GM18861 (cell line): ENCODE data around the gene TMEM63B.
A peak's percentile ranks its signal among the peaks of the same experiment; 100 is the strongest.
"Not testable (repeated sequence)": the region's sequence is repeated elsewhere in the genome, so short reads cannot be mapped to it uniquely, and the experiment has no call there.

Experiments used
- ATAC-seq: cut with Tn5 transposase; IDR thresholded peaks from one replicate; pipeline ENCODE4 v1.9.1; 2021; ENCODE audit not compliant: unreplicated experiment

The TMEM63B gene

DNA sequence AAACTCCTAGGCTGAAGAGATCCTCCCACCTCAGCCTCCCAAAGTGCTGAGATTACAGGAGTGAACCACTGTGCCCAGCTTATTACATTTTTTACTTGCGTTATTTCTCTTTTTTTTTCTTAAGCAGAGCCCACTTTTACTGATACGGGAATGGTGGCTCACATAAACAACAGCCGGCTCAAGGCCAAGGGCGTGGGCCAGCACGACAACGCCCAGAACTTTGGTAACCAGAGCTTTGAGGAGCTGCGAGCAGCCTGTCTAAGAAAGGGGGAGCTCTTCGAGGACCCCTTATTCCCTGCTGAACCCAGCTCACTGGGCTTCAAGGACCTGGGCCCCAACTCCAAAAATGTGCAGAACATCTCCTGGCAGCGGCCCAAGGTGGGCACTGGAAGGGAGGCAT is 41.8 kb downstream of the TMEM63B start:
- ATAC-seq: no peak

GRCh38 chr6:44169886-44170570 is 42.7 kb downstream of the TMEM63B start:
- ATAC-seq: no peak

- no peak for ATAC-seq
Observed at GRCh38 chr6:44171899-44172546, 44.7 kb downstream of the TMEM63B start.

DNA sequence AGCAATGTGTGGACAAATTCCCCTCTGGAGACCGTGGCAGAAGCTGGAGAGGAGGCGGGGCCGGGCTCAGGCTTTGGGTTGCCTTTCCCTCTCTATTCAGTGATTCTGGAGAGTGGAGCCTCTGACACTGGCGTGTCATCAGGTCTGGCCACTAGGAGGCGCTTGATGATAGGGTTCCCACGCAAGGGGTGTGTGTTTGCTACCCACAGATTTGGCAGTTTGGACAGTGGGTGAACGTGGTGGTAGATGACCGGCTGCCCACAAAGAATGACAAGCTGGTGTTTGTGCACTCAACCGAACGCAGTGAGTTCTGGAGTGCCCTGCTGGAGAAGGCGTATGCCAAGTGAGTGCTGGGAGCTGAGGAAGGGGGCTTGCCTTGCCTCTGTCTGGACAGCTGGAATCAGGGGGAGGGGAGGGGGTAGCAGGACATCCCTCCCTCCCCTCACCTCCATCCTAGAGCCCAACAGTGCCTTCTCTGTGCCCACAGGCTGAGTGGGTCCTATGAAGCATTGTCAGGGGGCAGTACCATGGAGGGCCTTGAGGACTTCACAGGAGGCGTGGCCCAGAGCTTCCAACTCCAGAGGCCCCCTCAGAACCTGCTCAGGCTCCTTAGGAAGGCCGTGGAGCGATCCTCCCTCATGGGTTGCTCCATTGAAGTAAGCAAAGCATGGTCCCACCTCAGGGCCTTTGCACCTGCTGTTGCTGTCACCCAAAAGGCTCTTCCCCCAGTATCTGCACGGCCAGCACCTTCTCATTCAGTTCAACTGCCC is 45.6 kb downstream of the TMEM63B start:
- peak; percentile 44 for ATAC-seq

GRCh38 chr6:44176130-44176761 is 48.9 kb downstream of the TMEM63B start:
- no peak for ATAC-seq

DNA sequence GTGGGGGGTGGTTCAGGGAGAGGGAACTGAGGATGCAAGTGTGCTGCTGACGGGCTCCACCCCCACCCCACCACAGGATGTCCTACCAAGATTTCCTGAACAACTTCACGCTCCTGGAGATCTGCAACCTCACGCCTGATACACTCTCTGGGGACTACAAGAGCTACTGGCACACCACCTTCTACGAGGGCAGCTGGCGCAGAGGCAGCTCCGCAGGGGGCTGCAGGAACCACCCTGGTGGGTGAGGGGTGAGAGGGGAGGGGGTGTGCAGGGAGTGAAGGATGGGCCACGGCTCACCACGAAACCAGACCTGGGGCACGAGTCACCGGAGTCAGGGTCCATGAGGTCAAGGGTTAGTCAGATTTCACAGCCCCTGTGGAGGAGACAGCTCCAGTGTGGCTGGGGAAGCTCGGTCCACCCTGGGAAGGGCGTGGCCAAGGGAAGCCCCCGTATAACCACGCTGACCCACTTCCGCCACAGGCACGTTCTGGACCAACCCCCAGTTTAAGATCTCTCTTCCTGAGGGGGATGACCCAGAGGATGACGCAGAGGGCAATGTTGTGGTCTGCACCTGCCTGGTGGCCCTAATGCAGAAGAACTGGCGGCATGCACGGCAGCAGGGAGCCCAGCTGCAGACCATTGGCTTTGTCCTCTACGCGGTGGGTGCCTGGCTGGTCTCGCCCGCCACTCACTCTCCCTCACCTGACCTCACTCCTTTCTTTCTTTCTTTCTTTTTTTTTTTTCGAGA is 49.6 kb downstream of the TMEM63B start:
- ATAC-seq: peak; percentile 57

DNA sequence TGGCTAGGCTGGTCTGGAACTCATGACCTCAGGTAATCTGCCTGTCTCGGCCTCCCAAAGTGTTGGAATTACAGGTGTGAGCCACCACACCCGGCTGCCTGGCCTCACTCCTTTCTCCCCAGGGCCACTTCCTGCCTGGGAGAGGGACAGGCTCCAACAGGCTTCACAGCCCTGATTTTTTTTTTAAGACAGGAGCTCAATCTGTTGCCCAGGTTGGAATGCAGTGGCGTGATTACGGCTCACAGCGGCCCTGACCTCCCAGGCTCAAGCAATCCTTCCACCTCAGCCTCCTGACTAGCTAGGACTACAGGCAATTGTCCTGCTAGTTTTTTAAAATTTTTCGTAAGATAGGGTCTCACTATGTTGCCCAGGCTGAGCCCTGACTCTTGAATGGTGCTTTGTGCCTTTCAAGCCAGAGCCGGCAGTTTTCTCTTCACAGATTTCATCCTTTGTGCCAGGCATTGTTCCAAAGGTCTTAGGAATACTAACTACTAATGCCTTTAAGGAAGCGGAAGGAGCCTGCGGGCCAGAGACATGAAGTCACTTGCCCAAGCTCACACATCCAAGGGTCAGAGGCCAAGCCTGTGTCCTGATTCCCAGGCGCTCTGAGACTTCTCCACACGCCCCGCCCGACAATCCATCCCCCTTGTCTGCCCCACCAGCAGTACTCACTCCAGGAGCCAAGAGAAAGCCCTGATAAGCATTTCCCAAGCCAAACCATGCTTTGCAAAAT is 50.5 kb downstream of the TMEM63B start:
- ATAC-seq: no peak

GRCh38 chr6:44178424-44179071 is 51.2 kb downstream of the TMEM63B start:
- ATAC-seq: no peak

DNA sequence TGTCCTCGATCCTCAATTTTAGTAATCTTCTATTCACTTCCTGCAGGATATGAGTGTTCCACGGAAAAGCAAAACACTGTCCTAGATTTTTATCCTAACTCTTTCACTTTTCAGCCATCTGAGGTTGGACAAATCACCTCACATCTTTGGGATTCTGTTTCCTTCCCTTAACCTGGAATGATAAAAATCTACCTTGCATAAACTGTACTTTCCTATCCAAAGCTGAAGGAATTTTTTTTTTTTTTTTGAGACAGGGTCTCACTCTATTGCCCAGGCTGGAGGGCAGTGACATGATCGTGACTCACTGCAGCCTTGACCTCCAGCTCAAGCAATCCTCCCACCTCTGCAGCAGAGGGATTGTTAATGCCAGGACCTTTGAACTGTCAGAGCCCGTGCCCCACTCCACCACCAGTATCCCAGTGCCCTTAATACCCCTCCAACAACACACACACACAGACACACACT is 51.8 kb downstream of the TMEM63B start:
- no peak for ATAC-seq

DNA sequence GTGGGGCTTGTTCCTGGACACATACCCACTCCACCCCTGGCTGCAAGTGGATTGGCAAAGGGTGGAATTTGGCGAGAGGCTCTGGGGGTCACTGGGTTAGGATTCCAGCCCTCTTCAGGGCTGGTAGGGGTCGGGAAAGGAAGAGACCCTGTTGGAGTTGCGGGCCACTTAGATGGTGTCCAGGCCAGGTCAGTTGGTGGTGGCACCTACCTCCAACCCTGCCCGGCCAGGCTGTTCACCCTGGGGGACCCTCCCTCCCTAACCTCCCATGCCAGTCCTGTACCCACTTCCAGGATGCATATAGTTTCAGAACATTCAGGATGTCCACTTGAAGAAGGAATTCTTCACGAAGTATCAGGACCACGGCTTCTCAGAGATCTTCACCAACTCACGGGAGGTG is 52.3 kb downstream of the TMEM63B start:
- no peak for ATAC-seq

- ATAC-seq: no peak
Observed at GRCh38 chr6:44180406-44180805, 53.1 kb downstream of the TMEM63B start.

DNA sequence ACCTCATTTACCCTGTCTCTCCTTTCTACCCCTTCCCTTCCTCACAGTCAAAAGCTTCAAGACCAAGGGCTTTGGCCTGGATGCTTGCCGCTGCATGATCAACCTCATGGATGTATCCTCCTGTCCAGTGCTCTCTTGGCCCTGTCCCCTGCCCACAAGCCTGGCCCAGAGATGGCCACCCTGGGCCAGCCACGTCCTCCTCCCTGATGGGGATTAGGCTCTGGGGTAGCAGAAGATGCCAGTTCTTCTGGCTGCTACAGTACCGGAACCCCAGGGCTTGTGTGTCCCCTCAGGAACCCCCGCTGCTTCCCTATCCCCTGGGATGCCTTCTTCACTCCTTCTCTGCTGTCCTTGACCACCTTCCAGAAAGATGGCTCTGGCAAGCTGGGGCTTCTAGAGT is 53.5 kb downstream of the TMEM63B start:
- ATAC-seq: no peak

DNA sequence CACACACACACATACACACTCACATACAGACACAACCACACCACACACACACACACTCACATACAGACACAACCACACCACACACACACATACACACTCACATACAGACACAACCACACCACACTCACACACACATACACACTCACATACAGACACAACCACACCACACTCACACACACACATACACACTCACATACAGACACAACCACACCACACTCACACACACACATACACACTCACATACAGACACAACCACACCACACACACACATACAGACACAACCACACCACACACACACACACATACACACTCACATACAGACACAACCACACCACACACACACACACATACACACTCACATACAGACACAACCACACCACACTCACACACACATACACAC is 54.4 kb downstream of the TMEM63B start:
- ATAC-seq: not testable (repeated sequence)

DNA sequence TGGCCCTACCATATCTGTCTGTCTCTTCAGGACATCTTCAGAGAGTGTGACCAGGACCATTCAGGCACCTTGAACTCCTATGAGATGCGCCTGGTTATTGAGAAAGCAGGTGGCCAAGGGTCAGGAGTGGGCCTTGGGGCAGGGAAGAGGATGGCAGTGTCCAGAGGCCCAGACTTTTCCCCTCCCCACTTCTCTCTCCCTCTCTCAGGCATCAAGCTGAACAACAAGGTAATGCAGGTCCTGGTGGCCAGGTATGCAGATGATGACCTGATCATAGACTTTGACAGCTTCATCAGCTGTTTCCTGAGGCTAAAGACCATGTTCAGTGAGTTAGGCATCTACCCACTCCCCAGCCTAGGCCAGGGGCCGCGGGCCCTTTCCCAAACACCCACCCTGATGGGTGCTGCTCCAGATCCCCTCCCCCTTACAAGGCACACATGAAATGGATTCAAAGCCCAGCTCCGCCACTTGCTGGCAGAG is 55.6 kb downstream of the TMEM63B start:
- no peak for ATAC-seq

- ATAC-seq: no peak
Observed at GRCh38 chr6:44183783-44184182, 56.4 kb downstream of the TMEM63B start.

- ATAC-seq: not testable (repeated sequence)
Observed at GRCh38 chr6:44185356-44185755, 58.0 kb downstream of the TMEM63B start.

DNA sequence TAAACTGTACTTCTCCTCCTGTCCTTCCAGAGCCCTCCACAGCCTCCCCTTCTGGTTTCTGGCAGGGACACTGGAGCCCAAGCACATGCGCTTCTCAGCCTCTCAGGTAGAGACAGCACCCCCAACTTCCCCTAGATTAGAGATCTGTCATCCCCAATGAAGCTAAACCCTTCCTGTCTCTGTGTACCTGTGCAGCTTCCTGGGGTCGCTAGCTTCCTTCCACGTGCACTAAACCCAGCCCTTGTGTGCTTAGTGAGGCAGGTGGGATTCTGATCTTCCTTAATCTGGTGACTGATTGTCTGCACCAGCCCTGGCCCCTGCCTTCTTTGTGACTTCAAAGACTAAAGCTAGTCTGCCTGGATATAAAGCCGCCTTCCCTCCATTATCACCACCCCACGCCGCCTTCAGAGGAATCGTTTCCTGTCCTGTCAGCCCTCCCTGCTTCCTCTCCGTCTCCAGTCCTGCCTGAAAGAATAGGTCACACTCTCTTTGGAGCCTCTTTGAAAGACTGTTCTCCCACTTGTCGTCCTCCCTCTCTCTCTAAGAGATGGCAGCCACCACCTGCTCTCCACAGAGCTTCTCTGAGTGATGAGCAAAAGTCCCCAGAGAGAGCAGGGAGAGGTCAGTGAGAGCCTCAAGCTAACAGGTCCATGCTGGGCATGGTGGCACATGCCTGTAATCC is 58.7 kb downstream of the TMEM63B start:
- no peak for ATAC-seq

GRCh38 chr6:44186635-44187025 is 59.3 kb downstream of the TMEM63B start:
- no peak for ATAC-seq

- no peak for ATAC-seq
Observed at GRCh38 chr6:44188819-44189218, 61.5 kb downstream of the TMEM63B start.
